ENCODE measurements around the gene SUV39H1. TPM values are rescaled to one million over a fixed set of nuclear protein-coding genes. Genes with fewer than 3 reads are reported as not detected.

SUV39H1 gene
- total and polyA plus RNA-seq, 2 of the 13 experiments (the other 11 are each of a cell fraction or from before 2014, with no cell fraction given): 5.2 to 10.1 TPM

DNA sequence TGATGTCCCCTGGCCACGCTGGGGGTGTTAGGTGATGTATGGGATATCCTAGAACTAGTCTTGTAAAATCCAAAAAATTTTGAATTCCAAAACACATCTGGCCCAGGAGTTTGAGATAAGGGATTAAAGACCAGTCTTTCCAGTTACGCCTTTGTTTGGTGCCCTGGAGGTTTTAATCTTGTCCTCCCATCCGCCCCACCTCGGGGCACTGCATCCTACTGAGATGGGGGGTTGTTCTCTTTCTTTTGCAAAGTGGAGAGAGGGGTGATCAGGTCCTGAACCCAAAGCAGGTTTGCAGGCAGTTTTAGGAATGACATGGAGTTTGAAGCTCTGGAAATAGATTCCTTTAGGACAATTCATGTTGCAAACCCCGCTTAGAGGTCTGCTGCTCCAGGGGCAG lies 1.8 kb downstream of the SUV39H1 start:
- WGBS (ENCODE audit: low lambda C conversion rate): 100% methylated on average over 4 of the region's 5 CpGs

DNA sequence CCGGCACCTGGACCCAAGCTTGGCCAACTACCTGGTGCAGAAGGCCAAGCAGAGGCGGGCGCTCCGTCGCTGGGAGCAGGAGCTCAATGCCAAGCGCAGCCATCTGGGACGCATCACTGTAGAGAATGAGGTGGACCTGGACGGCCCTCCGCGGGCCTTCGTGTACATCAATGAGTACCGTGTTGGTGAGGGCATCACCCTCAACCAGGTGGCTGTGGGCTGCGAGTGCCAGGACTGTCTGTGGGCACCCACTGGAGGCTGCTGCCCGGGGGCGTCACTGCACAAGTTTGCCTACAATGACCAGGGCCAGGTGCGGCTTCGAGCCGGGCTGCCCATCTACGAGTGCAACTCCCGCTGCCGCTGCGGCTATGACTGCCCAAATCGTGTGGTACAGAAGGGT lies 3.7 kb downstream of the SUV39H1 start:
- no peaks in the 10 kb centered on the region for H4K20me1 ChIP-seq (ENCODE audit: insufficient read depth, low read length)
- no peak overlapping the region for H3K9ac ChIP-seq (ENCODE audit: insufficient read depth, low read depth, low read length)
- peaks cover 5% of the 10 kb centered on the region for H3K79me2 ChIP-seq (ENCODE audit: insufficient read depth, low read length)
- DNase-seq (ENCODE audit: low spot score): no peak
- H3K4me3 ChIP-seq (replicated peaks in 1 of 3; ENCODE audit: insufficient read depth in 1 of 3, low read depth in 2 of 3, low read length in 3 of 3): no peak overlapping the region
- no peak for FAIRE-seq
- ATAC-seq: no peak
- TF ChIP-seq AGO2 (optimal IDR thresholded peaks at IDR 0.05; ENCODE audit: low read depth, low read length): peak; percentile 25
- TF ChIP-seq, protein P1, sequence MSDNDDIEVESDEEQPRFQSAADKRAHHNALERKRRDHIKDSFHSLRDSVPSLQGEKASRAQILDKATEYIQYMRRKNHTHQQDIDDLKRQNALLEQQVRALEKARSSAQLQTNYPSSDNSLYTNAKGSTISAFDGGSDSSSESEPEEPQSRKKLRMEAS (IDR thresholded peaks at IDR 0.05): no peak
- WGBS (ENCODE audit: low lambda C conversion rate): no CpG with 5 or more reads among the region's 23 CpGs
- H3K36me3 ChIP-seq (replicated peaks in 1 of 2; ENCODE audit: control insufficient read depth in 1 of 2, insufficient read depth in 2 of 2, low read length in 2 of 2): peaks cover 6 to 13% of the 10 kb centered on the region in 2 experiments; a peak in 4 of 5 replicates
- ChIA-PET CTCF (ENCODE audit: low intra/inter-chr PET ratio, low total read pairs) (no interaction called here), POLR2A (interaction anchor here (1.2 kb wide), 1 partner anchor 12 kb away, joined by 3 read pairs; no protein-coding TSS in a partner anchor)
- H3K4me1 ChIP-seq (ENCODE audit: insufficient read depth, low read length): peaks cover 30% of the 10 kb centered on the region
- intact Hi-C loops (cut with micrococcal nuclease; ENCODE audit: unreplicated experiment): no loop called here
- no peak overlapping the region for H3K4me2 ChIP-seq (ENCODE audit: low read depth, low read length)
- in situ Hi-C loops (cut with HindIII; ENCODE audit: extremely low pct_ligation_motif_present, low pct_unique_long_range_greater_than_20kb): no loop called here
- H3K27me3 ChIP-seq (ENCODE audit: control insufficient read depth in 1 of 2, insufficient read depth in 2 of 2, low read length in 2 of 2): no peaks in the 10 kb centered on the region
- no peaks in the 10 kb centered on the region for H3K9me3 ChIP-seq (ENCODE audit: low read length)
- BruUV-seq (replicated peaks): no TSS peak
- H2AFZ ChIP-seq (ENCODE audit: low read length): no peak overlapping the region
- no peak overlapping the region for H3K27ac ChIP-seq (ENCODE audit: extremely low read length, insufficient read depth, low read length)

More for the DNA sequence above, 1.8 kb downstream of the SUV39H1 start:
- H3K4me3 ChIP-seq (replicated peaks in 1 of 3; ENCODE audit: insufficient read depth in 1 of 3, low read depth in 2 of 3, low read length in 3 of 3): no peak overlapping the region
- no peaks in the 10 kb centered on the region for H4K20me1 ChIP-seq (ENCODE audit: insufficient read depth, low read length)
- FAIRE-seq (no peak), DNase-seq (ENCODE audit: low spot score) (no peak), ATAC-seq (no peak)
- intact Hi-C loops (cut with micrococcal nuclease; ENCODE audit: unreplicated experiment): no loop called here
- peaks cover 24% of the 10 kb centered on the region for H3K4me1 ChIP-seq (ENCODE audit: insufficient read depth, low read length)
- TF ChIP-seq ZNF10 (CRISPR knock-in tag; IDR thresholded peaks at IDR 0.05; ENCODE audit: borderline replicate concordance, low read depth): no peak
- H3K4me2 ChIP-seq (ENCODE audit: low read depth, low read length): no peak overlapping the region
- ChIA-PET CTCF (ENCODE audit: low intra/inter-chr PET ratio, low total read pairs) (no interaction called here), POLR2A (no interaction called here)
- peaks cover 5 to 13% of the 10 kb centered on the region in 2 experiments; a peak in 3 of 5 replicates for H3K36me3 ChIP-seq (replicated peaks in 1 of 2; ENCODE audit: control insufficient read depth in 1 of 2, insufficient read depth in 2 of 2, low read length in 2 of 2)
- H3K9me3 ChIP-seq (ENCODE audit: low read length): no peaks in the 10 kb centered on the region
- no peak overlapping the region for H3K27ac ChIP-seq (ENCODE audit: extremely low read length, insufficient read depth, low read length)
- H3K27me3 ChIP-seq (ENCODE audit: control insufficient read depth in 1 of 2, insufficient read depth in 2 of 2, low read length in 2 of 2): no peaks in the 10 kb centered on the region
- in situ Hi-C loops (cut with HindIII; ENCODE audit: extremely low pct_ligation_motif_present, low pct_unique_long_range_greater_than_20kb): no loop called here
- H3K79me2 ChIP-seq (ENCODE audit: insufficient read depth, low read length): peaks cover 5% of the 10 kb centered on the region
- BruUV-seq (replicated peaks): no TSS peak
- no peak overlapping the region for H2AFZ ChIP-seq (ENCODE audit: low read length)
- H3K9ac ChIP-seq (ENCODE audit: insufficient read depth, low read depth, low read length): no peak overlapping the region
